GM19193 (cell line): ENCODE results near the gene CCDC124.

Experiments
- POLR2A ChIP-seq: IDR thresholded peaks from 4 replicates; pipeline ENCODE4 v1.6.1; 2011; ENCODE audit not compliant: insufficient read depth, insufficient read length; ENCODE audit errors: extremely low read depth

Gene CCDC124

DNA sequence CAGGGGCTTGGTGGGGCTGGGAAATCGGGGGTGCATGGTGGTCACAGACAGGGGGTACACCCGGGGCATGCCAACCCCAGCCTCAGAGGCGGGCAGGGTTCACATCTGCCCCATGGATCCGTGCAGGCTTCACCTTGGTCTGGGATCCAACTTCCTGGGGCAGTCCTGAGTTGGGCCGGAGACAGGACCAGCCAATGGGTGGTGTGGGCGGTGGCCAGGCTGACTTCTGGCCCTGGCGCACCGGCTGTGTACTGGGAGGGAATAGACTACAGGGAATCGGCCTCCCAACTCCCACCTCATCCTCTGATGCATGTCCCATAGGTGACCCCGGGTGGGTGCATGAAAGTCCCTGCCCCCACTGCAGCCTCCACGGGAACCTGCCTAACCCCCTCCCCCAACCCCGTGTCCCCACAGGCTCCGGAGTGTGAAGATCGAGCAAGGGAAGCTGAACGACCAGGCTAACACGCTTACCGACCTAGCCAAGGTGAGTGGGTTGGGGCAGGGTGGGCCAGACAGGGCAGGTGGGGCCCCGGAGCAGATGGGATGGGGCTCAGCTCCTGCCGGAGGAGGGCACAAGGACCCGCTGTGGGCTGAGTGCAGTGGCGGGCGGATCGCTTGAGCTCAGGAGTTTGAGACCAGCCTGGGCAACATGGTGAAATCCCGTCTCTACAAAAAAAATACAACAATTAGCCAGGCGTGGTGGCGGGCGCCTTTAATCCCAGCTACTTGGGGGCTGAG lies 60.4 kb downstream of the CCDC124 start:
- no peak for TF ChIP-seq POLR2A
